Mesothelial cell of epicardium (in vitro differentiated cells): Measurements from ENCODE around the gene MYRIP. TPM values are rescaled to one million over a fixed set of nuclear protein-coding genes. Genes with fewer than 3 reads are reported as not detected.

Experiments
- DNase-seq, 2 experiments: peaks; one replicate each; pipeline ENCODE4 v3.0.0; 2021; ENCODE audit warnings: low spot score in 2 of 2; ENCODE audit not compliant: unreplicated experiment in 2 of 2
- H3K27ac Mint-ChIP-seq: 2 replicates; pipeline ENCODE4 v1.8.0; 2021; ENCODE audit warnings: mixed read lengths
- H3K27me3 Mint-ChIP-seq: 2 replicates; pipeline ENCODE4 v1.8.0; 2021; ENCODE audit warnings: low read depth, mixed read lengths
- H3K36me3 Mint-ChIP-seq: 2 replicates; pipeline ENCODE4 v1.8.0; 2021; ENCODE audit warnings: mixed read lengths
- H3K4me1 Mint-ChIP-seq: 2 replicates; pipeline ENCODE4 v1.8.0; 2021; ENCODE audit warnings: mixed read lengths
- H3K4me3 Mint-ChIP-seq: 2 replicates; pipeline ENCODE4 v1.8.0; 2021; ENCODE audit warnings: mild to moderate bottlenecking, moderate library complexity, mixed read lengths
- H3K9me3 Mint-ChIP-seq: 2 replicates; pipeline ENCODE4 v1.8.0; 2021; ENCODE audit warnings: mixed read lengths
- total RNA-seq: library from RNA; stranded (reverse); gene quantifications from 3 replicates; pipeline ENCODE4 v1.2.1, GENCODE V29; 2021
- TF ChIP-seq, protein P1 (sequence below): fragments of 200-600 bp; sonication (generic); IDR thresholded peaks from one replicate; pipeline ENCODE4 v1.5.0; 2021; ENCODE audit warnings: antibody characterized with exemption; ENCODE audit not compliant: unreplicated experiment

The MYRIP gene
- total RNA-seq, 1 donor from 2014 or later: 0.63 TPM

DNA sequence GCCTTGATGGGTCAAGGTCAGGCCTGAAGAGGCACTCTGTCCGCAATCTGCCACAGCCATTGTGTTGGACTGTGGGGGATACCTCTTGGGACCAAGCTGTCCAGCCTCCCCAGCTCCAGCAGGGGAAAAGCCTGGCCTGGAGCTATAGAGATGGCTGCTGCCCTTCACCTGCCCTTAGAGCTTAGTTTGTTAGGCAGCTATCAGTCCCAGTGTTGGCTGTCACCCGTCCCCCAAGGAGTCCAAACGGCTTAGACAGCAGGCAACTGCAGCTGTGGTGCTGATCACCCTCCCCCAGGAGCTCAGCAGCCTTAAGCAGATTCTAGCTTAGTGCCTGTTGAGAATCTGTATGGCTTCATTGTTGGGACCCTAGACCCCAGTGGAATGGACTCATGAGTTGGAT, 180.3 kb downstream of the MYRIP start:
- peaks cover 50% of the 10 kb centered on the region for H3K9me3 Mint-ChIP-seq
- no peak overlapping the region for H3K27ac Mint-ChIP-seq
- no peak overlapping the region for H3K4me3 Mint-ChIP-seq
- no peaks in the 10 kb centered on the region for H3K4me1 Mint-ChIP-seq
- no peaks in the 10 kb centered on the region for H3K27me3 Mint-ChIP-seq
- TF ChIP-seq, protein P1, sequence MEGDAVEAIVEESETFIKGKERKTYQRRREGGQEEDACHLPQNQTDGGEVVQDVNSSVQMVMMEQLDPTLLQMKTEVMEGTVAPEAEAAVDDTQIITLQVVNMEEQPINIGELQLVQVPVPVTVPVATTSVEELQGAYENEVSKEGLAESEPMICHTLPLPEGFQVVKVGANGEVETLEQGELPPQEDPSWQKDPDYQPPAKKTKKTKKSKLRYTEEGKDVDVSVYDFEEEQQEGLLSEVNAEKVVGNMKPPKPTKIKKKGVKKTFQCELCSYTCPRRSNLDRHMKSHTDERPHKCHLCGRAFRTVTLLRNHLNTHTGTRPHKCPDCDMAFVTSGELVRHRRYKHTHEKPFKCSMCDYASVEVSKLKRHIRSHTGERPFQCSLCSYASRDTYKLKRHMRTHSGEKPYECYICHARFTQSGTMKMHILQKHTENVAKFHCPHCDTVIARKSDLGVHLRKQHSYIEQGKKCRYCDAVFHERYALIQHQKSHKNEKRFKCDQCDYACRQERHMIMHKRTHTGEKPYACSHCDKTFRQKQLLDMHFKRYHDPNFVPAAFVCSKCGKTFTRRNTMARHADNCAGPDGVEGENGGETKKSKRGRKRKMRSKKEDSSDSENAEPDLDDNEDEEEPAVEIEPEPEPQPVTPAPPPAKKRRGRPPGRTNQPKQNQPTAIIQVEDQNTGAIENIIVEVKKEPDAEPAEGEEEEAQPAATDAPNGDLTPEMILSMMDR: no peak
- H3K36me3 Mint-ChIP-seq: no peaks in the 10 kb centered on the region
- no peak for DNase-seq

DNA sequence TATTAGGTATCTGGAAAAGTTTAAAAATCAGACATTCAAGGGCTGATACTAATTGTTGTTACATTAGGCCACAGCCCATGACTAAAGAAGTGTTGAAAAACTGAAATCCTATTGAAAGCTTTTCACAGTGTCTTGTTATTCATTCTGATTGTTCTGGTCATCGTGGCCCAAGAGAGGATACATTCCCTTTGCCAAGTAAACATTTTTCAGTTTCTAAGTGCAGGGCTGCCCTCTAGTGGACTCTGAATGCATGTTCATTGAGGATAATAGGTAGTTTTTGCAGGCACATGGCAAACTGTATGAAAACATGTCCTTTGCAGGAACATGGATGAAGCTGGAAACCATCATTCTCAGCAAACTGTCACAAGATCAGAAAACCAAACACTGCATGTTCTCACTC, 181.1 kb downstream of the MYRIP start:
- Mint-ChIP-seq H3K4me1 (no peaks in the 10 kb centered on the region), H3K27ac (no peak overlapping the region), H3K4me3 (no peak overlapping the region), H3K27me3 (no peaks in the 10 kb centered on the region), H3K9me3 (peaks cover 58% of the 10 kb centered on the region), H3K36me3 (no peaks in the 10 kb centered on the region)
- TF ChIP-seq, protein P1: peak; percentile 39
- DNase-seq: no peak

DNA sequence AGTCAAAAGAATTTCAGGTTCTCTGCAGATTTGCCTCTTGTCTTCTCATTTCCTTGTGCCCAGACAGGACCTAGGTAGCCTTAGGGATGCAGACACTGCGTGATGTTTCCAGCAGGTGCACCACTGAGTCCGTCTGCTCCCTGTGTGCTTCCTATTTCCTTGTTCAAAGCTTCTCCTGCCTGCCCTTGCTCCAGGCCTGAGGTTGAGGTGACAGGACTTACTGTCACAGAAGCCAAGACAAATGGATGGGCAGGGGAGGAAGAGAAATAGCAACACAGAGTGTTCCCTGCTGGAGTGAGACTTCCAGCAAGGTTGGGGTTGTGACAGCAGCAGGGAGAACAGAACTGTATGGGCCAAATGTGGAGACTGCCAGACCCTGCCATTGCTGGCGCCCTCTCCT, 199.4 kb downstream of the MYRIP start:
- no peak for DNase-seq
- peaks cover 15% of the 10 kb centered on the region for H3K27me3 Mint-ChIP-seq
- TF ChIP-seq, protein P1: no peak
- H3K36me3 Mint-ChIP-seq: no peaks in the 10 kb centered on the region
- H3K4me1 Mint-ChIP-seq: no peaks in the 10 kb centered on the region
- no peaks in the 10 kb centered on the region for H3K9me3 Mint-ChIP-seq
- H3K27ac Mint-ChIP-seq: no peak overlapping the region
- H3K4me3 Mint-ChIP-seq: no peak overlapping the region

DNA sequence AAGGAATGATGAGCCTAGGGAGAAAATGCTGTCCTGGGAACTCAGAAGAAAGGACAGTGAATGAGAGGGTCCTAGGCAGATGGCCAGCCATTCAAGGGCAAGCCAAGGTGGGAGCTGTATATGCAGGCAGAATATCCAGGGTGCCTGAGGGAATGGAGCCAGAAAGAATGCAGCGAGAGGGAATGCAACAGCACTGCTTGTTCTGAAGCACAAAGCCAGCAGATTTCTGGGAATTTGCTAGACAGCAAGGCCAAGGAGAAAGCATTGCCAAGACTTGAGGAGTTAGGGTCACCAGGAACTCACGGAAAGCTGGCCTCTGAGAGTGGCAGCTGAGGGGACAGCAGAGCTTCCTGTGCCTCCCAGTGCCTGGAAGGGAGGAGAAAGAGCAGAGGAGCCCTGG, 200.6 kb downstream of the MYRIP start:
- H3K4me1 Mint-ChIP-seq: no peaks in the 10 kb centered on the region
- no peak overlapping the region for H3K27ac Mint-ChIP-seq
- peaks cover 24% of the 10 kb centered on the region for H3K27me3 Mint-ChIP-seq
- no peak overlapping the region for H3K4me3 Mint-ChIP-seq
- H3K36me3 Mint-ChIP-seq: no peaks in the 10 kb centered on the region
- no peak for DNase-seq
- TF ChIP-seq, protein P1: no peak
- H3K9me3 Mint-ChIP-seq: no peaks in the 10 kb centered on the region

DNA sequence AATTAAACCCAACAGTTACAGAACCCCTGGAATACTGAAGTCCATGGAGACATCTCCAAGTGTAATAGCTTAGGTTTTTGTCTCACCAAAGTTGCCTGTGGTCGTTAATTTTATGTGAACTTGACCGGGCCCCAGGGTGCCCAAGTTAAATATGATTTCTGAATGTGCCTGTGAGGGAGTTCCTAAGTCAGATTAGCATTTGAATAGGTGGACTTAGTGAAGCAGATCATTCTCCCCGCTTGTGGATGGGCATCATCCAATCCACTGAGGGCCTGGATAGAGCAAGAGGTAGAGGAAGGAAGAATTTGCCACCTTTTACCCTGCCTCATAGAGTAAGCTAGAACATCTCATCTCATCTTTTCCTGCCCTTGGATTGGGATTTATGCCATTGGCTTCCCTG, 203.0 kb downstream of the MYRIP start:
- TF ChIP-seq, protein P1: no peak
- Mint-ChIP-seq H3K27me3 (peaks cover 38% of the 10 kb centered on the region), H3K9me3 (no peaks in the 10 kb centered on the region), H3K36me3 (no peaks in the 10 kb centered on the region), H3K4me3 (no peak overlapping the region), H3K27ac (no peak overlapping the region), H3K4me1 (no peaks in the 10 kb centered on the region)
- no peak for DNase-seq

DNA sequence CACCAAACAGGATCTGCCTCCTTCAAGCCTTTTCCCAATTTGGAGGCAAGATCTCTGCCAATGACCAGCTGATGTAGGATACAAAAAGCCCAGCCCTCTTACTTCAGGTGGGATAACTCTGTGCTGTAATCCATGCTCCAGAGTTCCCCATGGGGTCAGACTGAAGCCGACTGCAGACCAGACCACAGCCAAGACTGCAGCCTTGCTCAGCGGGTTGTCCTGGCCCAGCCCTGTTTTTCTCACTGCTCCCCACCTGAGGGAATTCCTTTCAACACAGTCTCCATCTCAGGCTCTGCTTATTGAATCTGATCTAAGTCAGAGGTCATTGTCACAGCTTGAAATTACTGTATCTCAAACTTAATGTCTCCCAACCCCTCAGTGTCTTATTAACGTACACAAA, 207.0 kb downstream of the MYRIP start:
- TF ChIP-seq, protein P1: no peak
- Mint-ChIP-seq H3K27ac (no peak overlapping the region), H3K36me3 (no peaks in the 10 kb centered on the region), H3K27me3 (peaks cover 50% of the 10 kb centered on the region), H3K9me3 (no peaks in the 10 kb centered on the region), H3K4me3 (no peak overlapping the region), H3K4me1 (peaks cover 3% of the 10 kb centered on the region)
- DNase-seq: no peak
